Kasumi-1 (cell line): ENCODE measurements around the gene KLHL22.

ENCODE experiments used
- DNase-seq, 2 experiments: peaks; one replicate each; lab custom pipeline; 2025; lab: John Stamatoyannopoulos, UW

KLHL22 gene

GRCh38 chr22:20449819-20450550 is 45.6 kb downstream of the KLHL22 start:
- no peak for DNase-seq

- no peak for DNase-seq
Measured at GRCh38 chr22:20448630-20449029, 47.0 kb downstream of the KLHL22 start.

- DNase-seq: no peak
Measured at GRCh38 chr22:20446383-20446970, 49.1 kb downstream of the KLHL22 start.

GRCh38 chr22:20444325-20444724 is 51.3 kb downstream of the KLHL22 start:
- no peak for DNase-seq

- no peak for DNase-seq
Measured at GRCh38 chr22:20442485-20443284, 52.9 kb downstream of the KLHL22 start.

GRCh38 chr22:20441631-20442484 is 53.7 kb downstream of the KLHL22 start:
- DNase-seq: no peak

- DNase-seq: no peak
Measured at GRCh38 chr22:20440637-20441591, 54.7 kb downstream of the KLHL22 start.

GRCh38 chr22:20439928-20440575 is 55.5 kb downstream of the KLHL22 start:
- no peak for DNase-seq

- no peak for DNase-seq
Measured at GRCh38 chr22:20439556-20439927, 56.1 kb downstream of the KLHL22 start.

- no peak for DNase-seq
Measured at GRCh38 chr22:20438678-20439492, 56.7 kb downstream of the KLHL22 start.

- DNase-seq: no peak
Measured at GRCh38 chr22:20438427-20438677, 57.2 kb downstream of the KLHL22 start.

- no peak for DNase-seq
Measured at GRCh38 chr22:20437613-20438426, 57.8 kb downstream of the KLHL22 start, which contains the start of gene SCARF2. Gene SCARF2 (minus strand): TSS chr22:20437825. CDS start chr22:20437754, 71 bp downstream.

GRCh38 chr22:20436768-20437612 is 58.6 kb downstream of the KLHL22 start:
- peak in 1 of 2 experiments; percentile 30 for DNase-seq

- DNase-seq: no peak
Measured at GRCh38 chr22:20436307-20436767, 59.3 kb downstream of the KLHL22 start.

GRCh38 chr22:20435436-20436306 is 59.9 kb downstream of the KLHL22 start:
- DNase-seq: no peak

GRCh38 chr22:20434773-20435172 is 60.8 kb downstream of the KLHL22 start:
- DNase-seq: no peak

GRCh38 chr22:20434264-20434751 is 61.3 kb downstream of the KLHL22 start:
- DNase-seq: no peak
